ENCODE measurements around the gene BLOC1S1. TPM values are rescaled to one million over a fixed set of nuclear protein-coding genes. Genes with fewer than 3 reads are reported as not detected.

The BLOC1S1 gene
- total and polyA plus RNA-seq, 2 of the 4 experiments (the other 2 are of a cell fraction) = 128 to 285 TPM

GRCh38 chr12:55695349-55695748 lies 20.5 kb upstream of the BLOC1S1 start:
- H3K4me2 ChIP-seq (ENCODE audit: low read depth, low read length) = no peak overlapping the region
- H3K14ac ChIP-seq (replicated peaks; ENCODE audit: low read depth, low read length) = no peak overlapping the region
- ATAC-seq (ENCODE audit: low read depth) (no peak), DNase-seq (no peak)
- no peak overlapping the region for H4K91ac ChIP-seq (ENCODE audit: insufficient read depth, low read depth, low read length)
- H3K9me3 ChIP-seq (ENCODE audit: control insufficient read depth, insufficient read depth, low read length) = no peaks in the 10 kb centered on the region
- H3K79me1 ChIP-seq (ENCODE audit: low read depth in 1 of 2, low read length in 2 of 2) = no peaks in the 10 kb centered on the region
- H3K4ac ChIP-seq (ENCODE audit: low read depth, low read length) = no peak overlapping the region
- dilution Hi-C loops (cut with HindIII; ENCODE audit: low sequenced_read_pairs, unreplicated experiment) (no loop called here), intact Hi-C loops (cut with micrococcal nuclease) (no loop called here), in situ Hi-C loops (cut with MboI; ENCODE audit: low sequenced_read_pairs) (no loop called here)
- 100% methylated on average over 1 of the region's 7 CpGs; no CpG with 5 or more reads in 1 of the 2 experiments for WGBS, 2 experiments (ENCODE audit: extremely low coverage in 2 of 2, insufficient read length in 1 of 2)
- no peak overlapping the region for H2BK20ac ChIP-seq (ENCODE audit: low read depth, low read length)
- H3K9me1 ChIP-seq (ENCODE audit: insufficient read depth, low read length) = no peaks in the 10 kb centered on the region
- BruUV-seq (replicated peaks) = no TSS peak
- H3K27me3 ChIP-seq (ENCODE audit: control insufficient read depth, insufficient read depth, low read length) = peaks cover 22% of the 10 kb centered on the region
- H2AK5ac ChIP-seq (ENCODE audit: low read depth, low read length) = no peak overlapping the region
- no peak overlapping the region for H2BK5ac ChIP-seq (ENCODE audit: low read depth, low read length, poor library complexity, severe bottlenecking)
- CTCF ChIA-PET = interaction anchor here (0.7 kb wide), 1 partner anchor 14 kb away, joined by 3 read pairs; a partner anchor contains a TSS
- no peaks in the 10 kb centered on the region; the same call in 1 of the 2 replicates for H3K4me1 ChIP-seq (ENCODE audit: control insufficient read depth, insufficient read depth, low read length)
- POLR2A ChIA-PET (ENCODE audit: unreplicated experiment) = no interaction called here
- H2BK120ac ChIP-seq (ENCODE audit: low read depth, low read length) = no peak overlapping the region
- H3K36me3 ChIP-seq (ENCODE audit: control insufficient read depth, insufficient read depth, low read length) = no peaks in the 10 kb centered on the region
- no peak overlapping the region for H2BK15ac ChIP-seq (ENCODE audit: low read depth, low read length)
- no peak overlapping the region for H4K8ac ChIP-seq (ENCODE audit: low read depth in 2 of 2, low read length in 2 of 2)
- H2AFZ ChIP-seq (replicated peaks; ENCODE audit: low read length, poor library complexity) = no peak overlapping the region
- no peak overlapping the region for H2AK9ac ChIP-seq (replicated peaks; ENCODE audit: low read depth, low read length, poor library complexity)
- H3K56ac ChIP-seq (ENCODE audit: extremely low read depth, insufficient read depth, low read length) = no peak overlapping the region
- no peak overlapping the region for H4K5ac ChIP-seq (ENCODE audit: low read depth, low read length)
- H3K9ac ChIP-seq (ENCODE audit: low read depth, low read length) = no peak overlapping the region
- no peak overlapping the region for H3K27ac ChIP-seq (ENCODE audit: insufficient read depth, low read length)
- TF ChIP-seq CTCF (conservative IDR thresholded peaks at IDR 0.05; ENCODE audit: low read depth, low read length) (no peak), RFX5 (IDR thresholded peaks at IDR 0.05; ENCODE audit: low read depth, low read length) (no peak), RAD21 (IDR thresholded peaks at IDR 0.05; ENCODE audit: low read length) (no peak), CHD1 (IDR thresholded peaks at IDR 0.05; ENCODE audit: low read depth, low read length) (no peak), ELK1 (IDR thresholded peaks at IDR 0.05; ENCODE audit: borderline replicate concordance, low read depth, low read length) (no peak), RCOR1 (IDR thresholded peaks at IDR 0.05; ENCODE audit: insufficient replicate concordance, low read length) (no peak), SMC3 (IDR thresholded peaks at IDR 0.05; ENCODE audit: low read depth, low read length) (no peak), MXI1 (IDR thresholded peaks at IDR 0.05; ENCODE audit: borderline replicate concordance, low read depth, low read length) (no peak)
- H3K4me3 ChIP-seq (ENCODE audit: insufficient read depth, low read depth, low read length) = no peak overlapping the region
- no peak overlapping the region for H3K23ac ChIP-seq (ENCODE audit: low read depth, low read length)
- no peaks in the 10 kb centered on the region for H4K20me1 ChIP-seq (ENCODE audit: insufficient read depth, low read length)
- no peak overlapping the region for H3K18ac ChIP-seq (ENCODE audit: low read depth, low read length)

Data from IMR-90 (cell line).